DOHH2 (cell line): Measurements from ENCODE around the gene SGO1.

Source experiments
- H3F3A ChIP-seq: fragments of 200-600 bp; sonication (generic), shearing (Covaris generic); 2 replicates; pipeline ENCODE4 v1.6.0; 2016; ENCODE audit warnings: antibody characterized with exemption, mild to moderate bottlenecking; ENCODE audit not compliant: control insufficient read depth, insufficient read depth
- H3K27ac ChIP-seq: fragments of 200-600 bp; sonication (generic); 2 replicates; pipeline ENCODE4 v1.5.1; 2014; ENCODE audit warnings: low read depth, mild to moderate bottlenecking, low read length, moderate library complexity
- H3K27me3 ChIP-seq: fragments of 200-600 bp; sonication (generic); 2 replicates; pipeline ENCODE4 v1.6.1; 2014; ENCODE audit warnings: mild to moderate bottlenecking, low read length, mixed read lengths; ENCODE audit not compliant: control insufficient read depth
- H3K36me3 ChIP-seq: fragments of 200-600 bp; sonication (generic); 2 replicates; pipeline ENCODE4 v1.6.1; 2014; ENCODE audit warnings: mild to moderate bottlenecking, low read length, moderate library complexity, mixed read lengths; ENCODE audit not compliant: control insufficient read depth
- H3K4me1 ChIP-seq: fragments of 200-600 bp; sonication (generic); 2 replicates; pipeline ENCODE4 v1.6.1; 2014; ENCODE audit warnings: mild to moderate bottlenecking, low read length, mixed read lengths; ENCODE audit not compliant: control insufficient read depth
- H3K4me2 ChIP-seq: fragments of 200-600 bp; sonication (generic); 2 replicates; pipeline ENCODE4 v1.6.0; 2014; ENCODE audit warnings: mild to moderate bottlenecking, low read length, moderate library complexity
- H3K4me3 ChIP-seq: fragments of 200-600 bp; sonication (generic); 2 replicates; pipeline ENCODE4 v1.5.1; 2014; ENCODE audit warnings: mild to moderate bottlenecking, low read length, mixed read lengths
- H3K79me2 ChIP-seq: fragments of 200-600 bp; sonication (generic); 2 replicates; pipeline ENCODE4 v1.6.1; 2014; ENCODE audit warnings: mild to moderate bottlenecking, low read length, mixed read lengths; ENCODE audit not compliant: control insufficient read depth
- H3K9me2 ChIP-seq: fragments of 200-600 bp; sonication (generic); replicated peaks from 2 replicates; pipeline ENCODE4 v1.6.1; 2014; ENCODE audit warnings: mild to moderate bottlenecking, low read length, mixed read lengths; ENCODE audit not compliant: control insufficient read depth
- H3K9me3 ChIP-seq: fragments of 200-600 bp; sonication (generic); 2 replicates; pipeline ENCODE4 v1.6.1; 2014; ENCODE audit warnings: antibody characterized with exemption, low read length, mixed read lengths; ENCODE audit not compliant: control insufficient read depth, insufficient read depth
- H4K20me1 ChIP-seq: fragments of 200-600 bp; sonication (generic); 2 replicates; pipeline ENCODE4 v1.6.0; 2014; ENCODE audit warnings: low read depth, mild to moderate bottlenecking, antibody characterized with exemption, low read length, moderate library complexity; ENCODE audit not compliant: control insufficient read depth, insufficient read depth
- EZH2phosphoT487 ChIP-seq: fragments of 200-600 bp; sonication (generic); IDR thresholded peaks from 2 replicates; pipeline ENCODE4 v1.6.1; 2017; ENCODE audit warnings: borderline replicate concordance, mild to moderate bottlenecking, antibody characterized with exemption, low read length, moderate library complexity, mixed read lengths
- TF ChIP-seq, protein P1 (sequence below): fragments of 200-600 bp; sonication (generic); IDR thresholded peaks from one replicate; pipeline ENCODE4 v1.5.1; 2014; ENCODE audit warnings: antibody characterized with exemption, mild to moderate bottlenecking, low read depth, low read length; ENCODE audit not compliant: poor library complexity, severe bottlenecking

The SGO1 gene

DNA sequence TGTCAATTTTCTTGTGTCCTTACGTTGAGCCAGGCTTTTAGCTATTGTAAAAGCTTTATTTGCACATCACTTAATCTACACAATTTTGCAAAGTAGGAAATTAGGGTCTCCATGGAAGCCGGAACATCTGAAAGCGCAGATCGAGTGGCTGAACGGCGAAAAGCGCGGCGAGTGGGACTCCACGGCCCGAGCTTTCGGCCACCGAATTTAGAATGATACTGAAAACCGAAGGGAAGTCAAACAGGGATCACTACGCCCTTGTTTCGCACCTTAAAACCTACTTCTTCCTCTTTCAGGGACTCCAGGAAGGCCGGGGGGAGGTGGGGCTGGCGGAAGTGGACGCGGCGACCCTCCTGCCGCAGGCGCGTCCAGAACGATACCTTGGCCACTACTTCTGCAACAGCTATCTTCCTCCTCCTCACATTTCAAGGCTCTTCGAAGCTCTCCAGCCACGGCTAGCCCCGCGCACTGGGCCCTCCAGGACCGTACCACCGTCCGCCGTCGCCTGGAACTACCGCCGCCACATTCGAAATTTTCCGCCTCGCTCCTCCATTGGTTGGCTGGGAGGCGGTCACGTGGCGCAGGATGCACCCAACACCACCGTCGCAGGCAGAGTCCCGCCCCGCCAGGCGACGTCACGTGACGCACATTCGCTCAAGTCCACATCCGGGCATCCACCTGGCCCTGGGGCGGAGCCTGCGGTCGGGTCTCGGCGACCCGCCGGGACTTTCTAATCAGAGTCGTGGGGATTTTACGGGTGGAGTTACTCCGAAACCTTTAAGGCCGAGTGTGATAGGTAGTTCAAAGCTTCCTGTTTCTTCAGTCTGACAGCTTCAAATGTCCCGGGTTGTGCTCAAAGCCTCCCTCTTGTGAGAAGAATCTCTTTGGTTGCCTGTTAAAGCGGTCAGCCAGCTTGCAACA is at the start of gene SGO1:
TSS of gene SGO1 (minus strand) at position 528 of the 921 bp plus-strand sequence. CDS start 2,179 bp downstream, outside the sequence.
- H3K9me2 ChIP-seq, result no peaks in the 10 kb centered on the region
- no peaks in the 10 kb centered on the region for H3K9me3 ChIP-seq
- peak within 1 kb of the TSS; percentile 96 for H3K4me3 ChIP-seq
- no peaks in the 10 kb centered on the region for H3K27me3 ChIP-seq
- peak within 1 kb of the TSS; percentile 90 for H3K27ac ChIP-seq
- H3K4me2 ChIP-seq, result peak within 1 kb of the TSS; percentile 85
- H3K79me2 ChIP-seq, result peaks cover 50% of the 10 kb centered on the region
- H3K36me3 ChIP-seq, result peaks cover 47% of the 10 kb centered on the region
- TF ChIP-seq EZH2phosphoT487, result no peak
- TF ChIP-seq, protein P1, sequence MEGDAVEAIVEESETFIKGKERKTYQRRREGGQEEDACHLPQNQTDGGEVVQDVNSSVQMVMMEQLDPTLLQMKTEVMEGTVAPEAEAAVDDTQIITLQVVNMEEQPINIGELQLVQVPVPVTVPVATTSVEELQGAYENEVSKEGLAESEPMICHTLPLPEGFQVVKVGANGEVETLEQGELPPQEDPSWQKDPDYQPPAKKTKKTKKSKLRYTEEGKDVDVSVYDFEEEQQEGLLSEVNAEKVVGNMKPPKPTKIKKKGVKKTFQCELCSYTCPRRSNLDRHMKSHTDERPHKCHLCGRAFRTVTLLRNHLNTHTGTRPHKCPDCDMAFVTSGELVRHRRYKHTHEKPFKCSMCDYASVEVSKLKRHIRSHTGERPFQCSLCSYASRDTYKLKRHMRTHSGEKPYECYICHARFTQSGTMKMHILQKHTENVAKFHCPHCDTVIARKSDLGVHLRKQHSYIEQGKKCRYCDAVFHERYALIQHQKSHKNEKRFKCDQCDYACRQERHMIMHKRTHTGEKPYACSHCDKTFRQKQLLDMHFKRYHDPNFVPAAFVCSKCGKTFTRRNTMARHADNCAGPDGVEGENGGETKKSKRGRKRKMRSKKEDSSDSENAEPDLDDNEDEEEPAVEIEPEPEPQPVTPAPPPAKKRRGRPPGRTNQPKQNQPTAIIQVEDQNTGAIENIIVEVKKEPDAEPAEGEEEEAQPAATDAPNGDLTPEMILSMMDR, result no peak
- H4K20me1 ChIP-seq, result no peaks in the 10 kb centered on the region
- no peaks in the 10 kb centered on the region; the same call in 1 of the 2 replicates for H3F3A ChIP-seq
- peaks cover 21% of the 10 kb centered on the region for H3K4me1 ChIP-seq

DNA sequence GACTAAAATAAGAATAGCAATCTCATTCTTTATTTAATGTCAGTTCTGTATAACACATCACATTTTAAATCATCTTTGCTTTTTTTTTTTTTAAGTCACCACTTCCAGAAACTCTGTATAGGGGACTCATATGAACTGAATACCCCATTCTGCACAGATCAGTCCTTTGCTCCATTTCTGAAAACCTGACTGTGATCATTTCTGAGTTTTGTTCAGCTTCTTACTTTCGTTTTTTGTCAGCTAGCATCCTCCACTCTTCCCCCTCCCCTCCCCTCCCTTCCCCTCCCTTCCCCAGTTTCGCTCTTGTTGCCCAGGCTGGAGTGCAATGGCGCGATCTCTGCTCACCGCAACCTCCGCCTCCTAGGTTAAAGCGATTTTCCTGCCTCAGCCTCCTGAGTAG is 49.8 kb upstream of the SGO1 start:
- H3K4me3 ChIP-seq, result no peak overlapping the region
- H4K20me1 ChIP-seq, result no peaks in the 10 kb centered on the region
- no peaks in the 10 kb centered on the region for H3K9me3 ChIP-seq
- H3K4me2 ChIP-seq, result no peak overlapping the region
- no peaks in the 10 kb centered on the region for H3K9me2 ChIP-seq
- no peaks in the 10 kb centered on the region for H3K36me3 ChIP-seq
- H3K27ac ChIP-seq, result no peak overlapping the region
- H3K4me1 ChIP-seq, result no peaks in the 10 kb centered on the region
- TF ChIP-seq, protein P1, result no peak
- H3K27me3 ChIP-seq, result no peaks in the 10 kb centered on the region
- H3F3A ChIP-seq, result no peaks in the 10 kb centered on the region
- H3K79me2 ChIP-seq, result no peaks in the 10 kb centered on the region

DNA sequence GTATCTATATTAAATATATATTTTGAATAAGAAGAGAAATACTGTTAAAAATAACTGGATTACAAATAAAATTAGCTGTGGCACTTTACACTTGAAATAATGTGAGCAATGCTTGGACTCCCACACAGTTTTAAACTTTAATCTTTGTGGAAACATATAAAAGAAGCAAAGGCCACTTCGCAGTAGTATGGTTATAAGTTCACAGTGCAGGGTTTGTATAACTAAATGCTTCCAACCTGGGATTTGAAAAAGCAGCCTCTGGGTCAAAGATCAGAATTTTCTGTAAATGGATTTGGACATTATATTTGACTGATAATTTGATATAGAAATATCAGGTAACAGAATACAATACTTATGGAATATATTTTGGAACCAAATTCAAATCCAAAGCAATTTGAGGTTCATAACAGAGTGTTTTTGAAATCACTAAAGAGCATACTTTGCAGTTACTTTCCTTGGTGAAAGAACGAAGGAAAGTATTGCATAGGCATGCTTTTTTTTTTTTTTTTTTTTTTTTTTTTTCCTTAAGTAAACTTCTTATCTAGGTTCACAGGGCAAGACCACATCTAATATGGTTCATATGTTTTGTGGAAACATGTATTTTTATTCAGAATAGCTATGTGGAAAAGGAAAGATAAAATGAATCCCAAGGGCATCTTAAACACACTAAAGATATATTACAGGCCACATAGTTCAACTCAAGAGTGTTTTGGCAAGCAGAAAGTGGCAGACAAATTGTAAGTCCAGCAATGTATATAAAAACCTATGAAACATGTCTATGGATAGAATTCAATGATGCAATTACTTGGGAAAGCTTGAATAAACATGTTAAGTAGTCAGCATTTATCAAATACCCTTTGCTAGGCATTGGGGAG is 47.1 kb upstream of the SGO1 start:
- no peaks in the 10 kb centered on the region for H3K4me1 ChIP-seq
- no peak overlapping the region for H3K4me2 ChIP-seq
- H3K4me3 ChIP-seq, result no peak overlapping the region
- H3K9me2 ChIP-seq, result no peaks in the 10 kb centered on the region
- H3F3A ChIP-seq, result no peaks in the 10 kb centered on the region
- H4K20me1 ChIP-seq, result no peaks in the 10 kb centered on the region
- TF ChIP-seq EZH2phosphoT487, result no peak
- TF ChIP-seq, protein P1, result no peak
- no peaks in the 10 kb centered on the region for H3K27me3 ChIP-seq
- H3K27ac ChIP-seq, result no peak overlapping the region
- no peaks in the 10 kb centered on the region for H3K36me3 ChIP-seq
- H3K9me3 ChIP-seq, result no peaks in the 10 kb centered on the region
- no peaks in the 10 kb centered on the region for H3K79me2 ChIP-seq
